SU-DHL-6 (cell line): Measurements from ENCODE around the gene NAV2.

Source experiments
- CTCF ChIP-seq: fragments of 200-600 bp; sonication (generic); IDR thresholded peaks from one replicate; pipeline ENCODE4 v1.5.1; 2017; ENCODE audit warnings: antibody characterized with exemption, mild to moderate bottlenecking, low read length, moderate library complexity; ENCODE audit not compliant: insufficient read depth, poor library complexity, severe bottlenecking
- EZH2phosphoT487 ChIP-seq: fragments of 200-600 bp; sonication (generic), shearing (Covaris generic); conservative IDR thresholded peaks from 2 replicates; pipeline ENCODE4 v1.6.1; 2018; ENCODE audit warnings: mild to moderate bottlenecking, antibody characterized with exemption, low read length, moderate library complexity, mixed read lengths

GRCh38 chr11:19747634-19748033, 35.0 kb downstream of the NAV2 start:
- TF ChIP-seq CTCF: no peak
- no peak for TF ChIP-seq EZH2phosphoT487
